Thymus (tissue), 11 donors: ENCODE data around the gene PBX4. TPM values are rescaled to one million over a fixed set of nuclear protein-coding genes. Genes with fewer than 3 reads are reported as not detected.
"Not testable (repeated sequence)": the region's sequence is repeated elsewhere in the genome, so short reads cannot be mapped to it uniquely, and the experiment has no call there.

Source experiments
- DNase-seq, 9 donors: peaks; one replicate each; pipeline ENCODE4 v3.0.0-alpha.2; 2013; ENCODE audit warnings: low spot score in 9 of 9, low read depth in 6 of 9, missing footprints in 1 of 9
- H3K27ac ChIP-seq, 2 donors: one replicate each; pipeline ENCODE4 v1.5.1; 2013; ENCODE audit warnings: control low read depth in 1 of 2, low read depth in 1 of 2, low read length in 1 of 2, mild to moderate bottlenecking in 1 of 2, moderate library complexity in 1 of 2
- H3K27me3 ChIP-seq, 2 donors: one replicate each; pipeline ENCODE4 v1.5.1; 2013; ENCODE audit warnings: low read length in 1 of 2; ENCODE audit not compliant: control insufficient read depth in 2 of 2, insufficient read depth in 1 of 2
- H3K36me3 ChIP-seq, 2 donors: one replicate each; pipeline ENCODE4 v1.5.1; 2013; ENCODE audit warnings: low read length in 1 of 2, mild to moderate bottlenecking in 1 of 2, moderate library complexity in 1 of 2; ENCODE audit not compliant: control insufficient read depth in 2 of 2, insufficient read depth in 2 of 2
- H3K4me1 ChIP-seq, 2 donors: one replicate each; pipeline ENCODE4 v1.5.1; 2013; ENCODE audit warnings: low read length in 2 of 2; ENCODE audit not compliant: control insufficient read depth in 2 of 2, insufficient read depth in 2 of 2
- H3K4me3 ChIP-seq, 2 donors: one replicate each; pipeline ENCODE4 v1.5.1; 2013; ENCODE audit warnings: low read length in 2 of 2, control low read depth in 1 of 2, mild to moderate bottlenecking in 1 of 2
- H3K9me3 ChIP-seq, 2 donors: one replicate each; pipeline ENCODE4 v1.5.1; 2013; ENCODE audit warnings: low read length in 1 of 2, mild to moderate bottlenecking in 1 of 2; ENCODE audit not compliant: control insufficient read depth in 2 of 2, insufficient read depth in 1 of 2
- WGBS: extraction: QIAGEN DNeasy Blood & Tissue Kit; methylation state at CpG from one replicate; pipeline ENCODE4 v1.1.7; 2013; 5-methylcytosine and 5-hydroxymethylcytosine counted together
- polyA plus RNA-seq: library from polyadenylated mRNA; stranded (reverse); fragments of 200-250 nt; gene quantifications from one replicate; pipeline ENCODE4 v1.2.3, GENCODE V29; 2013
- total RNA-seq: library from RNA; stranded (reverse); fragments of 120-200 nt; gene quantifications from one replicate; pipeline ENCODE4 v1.2.4, GENCODE V29; 2013
- donor health status: healthy.

The PBX4 gene
- total and polyA plus RNA-seq, 2 donors = 4.1 to 26.7 TPM

DNA sequence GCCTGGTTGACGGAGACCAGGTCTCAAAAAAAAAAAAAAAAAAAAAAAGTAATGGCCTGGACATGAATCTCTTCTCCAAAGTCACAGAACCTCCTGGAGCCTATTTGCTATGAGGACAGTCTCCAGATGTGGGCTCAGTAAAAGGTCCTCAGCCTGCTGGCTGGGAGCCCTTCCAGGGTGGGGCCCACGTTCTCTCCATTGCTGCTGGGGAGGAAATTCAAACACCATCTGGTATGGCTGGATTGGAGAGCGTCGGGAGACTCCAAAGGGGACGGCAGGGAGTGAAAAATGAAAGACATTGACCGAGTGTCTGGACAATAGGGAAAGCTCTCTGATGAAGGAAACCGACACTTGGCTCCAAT, 1.3 kb upstream of the PBX4 start:
- DNase-seq = no peak
- Histone ChIP-seq H3K9me3 (no peaks in the 10 kb centered on the region), H3K27me3 (no peaks in the 10 kb centered on the region), H3K27ac (no peak overlapping the region), H3K4me3 (no peak overlapping the region), H3K36me3 (peaks cover 6 to 12% of the 10 kb centered on the region in 2 donors), H3K4me1 (peaks cover 17 to 22% of the 10 kb centered on the region in 2 donors)
- WGBS = 97% methylated on average over 7 of the region's 7 CpGs

DNA sequence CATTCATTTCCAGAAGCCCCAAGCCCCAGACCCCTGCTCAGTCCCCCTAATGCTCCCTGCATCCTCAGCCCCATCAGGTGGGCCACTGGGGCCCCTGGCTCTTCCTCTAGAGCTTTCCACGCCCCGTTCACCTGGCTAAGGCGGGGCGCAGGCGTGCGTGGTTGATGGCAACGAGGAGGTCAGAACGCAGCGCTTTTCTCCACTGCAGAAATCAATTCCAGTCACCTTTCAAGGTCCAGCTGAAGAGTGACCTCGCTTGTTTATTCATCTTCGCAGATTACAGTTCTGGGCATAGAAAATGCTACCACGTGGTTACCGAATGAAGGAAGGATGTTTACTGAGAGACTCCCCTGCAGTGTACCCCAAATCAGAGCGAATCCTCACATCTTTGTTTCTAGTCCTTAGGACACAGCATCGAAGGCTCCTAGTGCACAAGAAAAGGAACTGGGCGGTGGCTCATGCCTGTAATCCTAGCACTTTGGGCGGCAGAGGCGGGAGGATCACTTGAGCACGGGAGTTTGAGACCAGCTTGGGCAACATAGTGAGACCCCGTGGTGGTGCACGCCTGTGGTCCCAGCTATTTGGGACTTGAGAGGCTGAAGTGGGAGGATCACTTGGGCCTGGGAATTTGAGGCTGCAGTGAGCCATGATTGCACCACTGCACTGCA, 828 bp upstream of the PBX4 start:
- Histone ChIP-seq H3K9me3 (no peaks in the 10 kb centered on the region), H3K36me3 (peaks cover 6 to 9% of the 10 kb centered on the region in 2 donors), H3K4me1 (peaks cover 17 to 22% of the 10 kb centered on the region in 2 donors), H3K27me3 (no peaks in the 10 kb centered on the region), H3K4me3 (peak overlapping the region; percentile 26 to 34), H3K27ac (no peak overlapping the region)
- no peak for DNase-seq
- 81% methylated on average over 21 of the region's 21 CpGs for WGBS

DNA sequence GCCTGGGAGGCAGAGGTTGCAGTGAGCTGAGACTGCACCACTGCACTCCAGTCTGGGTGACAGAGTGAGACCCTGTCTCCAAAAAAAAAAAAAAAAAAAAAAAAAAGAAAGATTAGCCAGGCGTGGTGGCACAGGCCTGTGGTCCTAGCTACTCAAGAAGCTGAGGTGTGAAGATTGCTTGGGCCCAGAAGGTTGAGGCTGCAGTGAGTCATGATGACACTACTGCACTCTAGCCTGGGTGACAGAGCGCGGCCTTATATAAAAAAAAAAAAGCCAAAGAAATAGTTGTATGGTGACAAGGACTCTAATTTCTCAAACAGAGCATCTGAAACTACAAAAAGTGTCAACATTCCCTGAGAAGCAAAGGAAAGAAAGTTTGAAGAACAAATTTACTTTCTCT, 3.4 kb downstream of the PBX4 start:
- no peak overlapping the region for H3K27ac ChIP-seq
- no peak for DNase-seq
- WGBS = 97% methylated on average over 3 of the region's 3 CpGs

GRCh38 chr19:19613506-19613905, 5.0 kb downstream of the PBX4 start:
- no peak overlapping the region for H3K4me3 ChIP-seq
- H3K36me3 ChIP-seq = peaks cover 0 to 3% of the 10 kb centered on the region in 2 donors
- H3K9me3 ChIP-seq = no peaks in the 10 kb centered on the region
- H3K27ac ChIP-seq = no peak overlapping the region
- 95% methylated on average over 4 of the region's 4 CpGs for WGBS
- H3K27me3 ChIP-seq = no peaks in the 10 kb centered on the region
- DNase-seq = no peak
- peaks cover 12 to 16% of the 10 kb centered on the region in 2 donors for H3K4me1 ChIP-seq

More for the DNA sequence above, 3.4 kb downstream of the PBX4 start:
- H3K27me3 ChIP-seq = no peaks in the 10 kb centered on the region
- no peak overlapping the region for H3K4me3 ChIP-seq
- H3K36me3 ChIP-seq = peaks cover 0 to 3% of the 10 kb centered on the region in 2 donors
- H3K4me1 ChIP-seq = peaks cover 17 to 22% of the 10 kb centered on the region in 2 donors
- no peaks in the 10 kb centered on the region for H3K9me3 ChIP-seq

- no peak for DNase-seq
- WGBS = 94% methylated on average over 10 of the region's 10 CpGs
- peaks cover 3 to 4% of the 10 kb centered on the region in 2 donors for H3K36me3 ChIP-seq
- H3K4me3 ChIP-seq = no peak overlapping the region
- no peak overlapping the region for H3K27ac ChIP-seq
- no peaks in the 10 kb centered on the region for H3K9me3 ChIP-seq
- peaks cover 8 to 20% of the 10 kb centered on the region in 2 donors for H3K4me1 ChIP-seq
- H3K27me3 ChIP-seq = no peaks in the 10 kb centered on the region
Measured at GRCh38 chr19:19610376-19611202, 7.9 kb downstream of the PBX4 start.

GRCh38 chr19:19606686-19607085, 11.8 kb downstream of the PBX4 start:
- not testable (repeated sequence) for H3K36me3 ChIP-seq, DNase-seq, H3K27me3 ChIP-seq, H3K9me3 ChIP-seq
- 96% methylated on average over 8 of the region's 8 CpGs for WGBS
- H3K27ac ChIP-seq = peak overlapping the region; percentile 91 to 98
- peak overlapping the region in 1 of 2 donors; percentile 18 for H3K4me3 ChIP-seq
- H3K4me1 ChIP-seq = peaks cover 30 to 50% of the 10 kb centered on the region in 2 donors

DNA sequence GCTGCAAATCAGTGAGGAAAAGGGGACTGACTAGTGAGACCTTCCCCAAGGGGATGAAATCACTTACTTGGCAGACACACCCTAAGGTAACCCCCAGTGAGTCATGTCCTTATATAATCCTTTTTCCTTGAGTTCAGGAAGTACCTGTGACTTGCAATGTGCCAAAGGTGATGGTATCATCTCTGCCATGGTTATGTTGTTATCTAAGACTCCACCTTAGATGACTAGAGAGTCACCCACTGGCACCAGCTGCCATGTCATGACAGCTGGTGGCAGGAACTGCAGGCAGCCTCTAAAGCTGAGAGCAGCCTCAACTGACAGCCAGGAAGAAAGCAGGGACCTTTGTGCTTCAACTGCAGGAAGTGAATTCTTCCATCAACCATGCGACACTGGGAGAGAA, 12.5 kb downstream of the PBX4 start:
- Histone ChIP-seq H3K27me3 (no peaks in the 10 kb centered on the region), H3K4me1 (peaks cover 36 to 57% of the 10 kb centered on the region in 2 donors), H3K27ac (peak overlapping the region; percentile 91 to 98), H3K4me3 (peak overlapping the region; percentile 4 to 18), H3K9me3 (no peaks in the 10 kb centered on the region), H3K36me3 (peaks cover 4 to 6% of the 10 kb centered on the region in 2 donors)
- WGBS = 2% methylated on average over 1 of the region's 1 CpG
- peak in 7 of 9 donors; percentile 74 to 91 (median 78) for DNase-seq

DNA sequence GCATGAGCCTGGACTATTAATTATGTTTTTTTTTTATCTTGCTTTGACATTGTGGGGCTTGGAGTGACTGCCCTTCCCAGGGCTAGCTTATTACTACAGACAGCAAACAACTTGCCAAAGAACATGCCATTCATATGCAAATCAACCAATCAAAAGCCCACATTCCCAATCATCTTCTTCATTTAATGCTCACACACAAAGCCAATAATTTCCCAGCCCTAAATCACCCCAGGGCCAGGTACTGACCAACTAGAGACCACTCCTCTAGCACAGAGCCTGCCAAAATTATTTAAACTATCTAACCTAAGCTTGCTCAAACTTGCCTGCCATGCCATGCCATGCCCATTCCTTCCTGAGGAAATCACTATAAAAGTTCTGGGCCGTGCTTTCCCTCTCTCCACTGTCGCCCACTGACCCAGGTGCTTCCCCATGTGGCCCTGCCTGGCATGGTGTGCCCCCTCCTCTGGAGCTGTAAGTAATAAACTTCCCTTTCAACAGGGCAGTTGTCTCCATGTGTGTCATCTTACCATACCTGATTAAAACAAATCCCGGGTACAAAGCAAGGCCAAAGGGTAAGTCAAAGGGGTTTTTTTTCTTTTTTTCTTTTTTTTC, 15.7 kb downstream of the PBX4 start:
- Histone ChIP-seq H3K27ac (peak overlapping the region; percentile 77 to 90), H3K4me3 (no peak overlapping the region), H3K9me3 (no peaks in the 10 kb centered on the region), H3K36me3 (peaks cover 0 to 11% of the 10 kb centered on the region in 2 donors), H3K27me3 (no peaks in the 10 kb centered on the region), H3K4me1 (peaks cover 42 to 82% of the 10 kb centered on the region in 2 donors)
- DNase-seq = no peak
- 43% methylated on average over 3 of the region's 3 CpGs for WGBS
